ENCODE results near the gene ZMYM1. TPM values are rescaled to one million over a fixed set of nuclear protein-coding genes. Genes with fewer than 3 reads are reported as not detected.
"Not testable (repeated sequence)": the region's sequence is repeated elsewhere in the genome, so short reads cannot be mapped to it uniquely, and the experiment has no call there.

ZMYM1 gene
- total RNA-seq, 4 donors from 2014 or later = 3.7 to 19.7 (median 13.5) TPM

DNA sequence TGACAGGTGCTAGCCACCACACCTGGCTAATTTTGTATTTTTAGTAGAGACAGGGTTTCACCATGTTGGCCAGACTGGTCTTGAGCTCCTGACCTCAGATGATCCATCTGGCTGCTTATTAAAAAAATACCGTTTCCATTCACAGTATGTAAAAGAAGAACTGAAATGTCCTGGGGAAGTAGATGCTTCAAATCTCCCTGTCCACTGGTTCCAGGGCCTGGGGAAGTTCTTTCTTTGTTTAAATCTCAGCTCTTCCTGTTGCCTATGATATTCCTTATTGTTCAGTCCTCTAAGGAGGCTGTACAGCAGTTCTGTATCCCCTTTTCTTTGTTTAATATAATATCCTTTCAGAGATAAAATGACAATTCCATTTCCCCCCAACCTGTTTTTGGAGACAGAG, 47.4 kb downstream of the ZMYM1 start:
- intact Hi-C loops (cut with DNase I; ENCODE audit: low total_unique reads) = no loop called here
- no peak for DNase-seq
- H3K27ac ChIP-seq = no peak overlapping the region
- WGBS, 2 donors (ENCODE audit: low coverage in 1 of 2) = 88% methylated on average over 1 of the region's 1 CpG
- H3K9me3 ChIP-seq = no peaks in the 10 kb centered on the region
- no peaks in the 10 kb centered on the region for H3K36me3 ChIP-seq
- no peaks in the 10 kb centered on the region for H3K27me3 ChIP-seq
- in situ Hi-C loops (cut with MboI; ENCODE audit: low pct_ligation_motif_present in 1 of 4, low pct_unique_long_range_greater_than_20kb in 1 of 4, low sequenced_read_pairs in 3 of 4) = no loop called here
- no peaks in the 10 kb centered on the region for H3K4me1 ChIP-seq
- H3K4me3 ChIP-seq = no peak overlapping the region
- TF ChIP-seq, protein P1, sequence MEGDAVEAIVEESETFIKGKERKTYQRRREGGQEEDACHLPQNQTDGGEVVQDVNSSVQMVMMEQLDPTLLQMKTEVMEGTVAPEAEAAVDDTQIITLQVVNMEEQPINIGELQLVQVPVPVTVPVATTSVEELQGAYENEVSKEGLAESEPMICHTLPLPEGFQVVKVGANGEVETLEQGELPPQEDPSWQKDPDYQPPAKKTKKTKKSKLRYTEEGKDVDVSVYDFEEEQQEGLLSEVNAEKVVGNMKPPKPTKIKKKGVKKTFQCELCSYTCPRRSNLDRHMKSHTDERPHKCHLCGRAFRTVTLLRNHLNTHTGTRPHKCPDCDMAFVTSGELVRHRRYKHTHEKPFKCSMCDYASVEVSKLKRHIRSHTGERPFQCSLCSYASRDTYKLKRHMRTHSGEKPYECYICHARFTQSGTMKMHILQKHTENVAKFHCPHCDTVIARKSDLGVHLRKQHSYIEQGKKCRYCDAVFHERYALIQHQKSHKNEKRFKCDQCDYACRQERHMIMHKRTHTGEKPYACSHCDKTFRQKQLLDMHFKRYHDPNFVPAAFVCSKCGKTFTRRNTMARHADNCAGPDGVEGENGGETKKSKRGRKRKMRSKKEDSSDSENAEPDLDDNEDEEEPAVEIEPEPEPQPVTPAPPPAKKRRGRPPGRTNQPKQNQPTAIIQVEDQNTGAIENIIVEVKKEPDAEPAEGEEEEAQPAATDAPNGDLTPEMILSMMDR (IDR thresholded peaks at IDR 0.05) = no peak
- TF ChIP-seq POLR2A (IDR thresholded peaks at IDR 0.05) = no peak
- no peak for TF ChIP-seq EP300 (IDR thresholded peaks at IDR 0.05; ENCODE audit: low read depth)
- no peak for TF ChIP-seq POLR2AphosphoS5 (IDR thresholded peaks at IDR 0.05)

DNA sequence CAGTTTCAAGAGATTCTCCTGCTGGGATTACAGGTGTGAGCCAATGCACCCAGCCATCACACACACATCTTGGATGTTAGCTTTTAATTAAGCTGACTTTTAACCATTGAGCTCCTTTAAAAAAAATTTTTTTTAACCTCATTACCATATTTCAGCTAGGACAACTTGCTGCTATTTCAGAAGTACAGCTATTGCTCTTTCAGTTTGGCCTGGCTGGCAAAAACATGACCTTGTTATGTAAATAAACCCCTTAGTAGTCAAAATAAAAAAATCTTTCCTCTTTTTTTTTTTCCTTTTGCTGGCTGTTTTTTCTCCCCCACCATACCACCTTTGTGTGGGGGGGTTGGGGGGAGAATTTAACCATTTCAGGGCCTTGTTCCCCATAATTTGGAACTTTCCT, 49.9 kb downstream of the ZMYM1 start:
- no peaks in the 10 kb centered on the region for H3K4me1 ChIP-seq
- in situ Hi-C loops (cut with MboI; ENCODE audit: low pct_ligation_motif_present in 1 of 4, low pct_unique_long_range_greater_than_20kb in 1 of 4, low sequenced_read_pairs in 3 of 4) = no loop called here
- DNase-seq = no peak
- no peak overlapping the region for H3K27ac ChIP-seq
- no peaks in the 10 kb centered on the region for H3K9me3 ChIP-seq
- no peak for TF ChIP-seq POLR2AphosphoS5 (IDR thresholded peaks at IDR 0.05)
- TF ChIP-seq, protein P1 (IDR thresholded peaks at IDR 0.05) = no peak
- no peak for TF ChIP-seq EP300 (IDR thresholded peaks at IDR 0.05; ENCODE audit: low read depth)
- TF ChIP-seq POLR2A (IDR thresholded peaks at IDR 0.05) = no peak
- no peak overlapping the region for H3K4me3 ChIP-seq
- no peaks in the 10 kb centered on the region for H3K36me3 ChIP-seq
- no peaks in the 10 kb centered on the region for H3K27me3 ChIP-seq
- intact Hi-C loops (cut with DNase I; ENCODE audit: low total_unique reads) = no loop called here

DNA sequence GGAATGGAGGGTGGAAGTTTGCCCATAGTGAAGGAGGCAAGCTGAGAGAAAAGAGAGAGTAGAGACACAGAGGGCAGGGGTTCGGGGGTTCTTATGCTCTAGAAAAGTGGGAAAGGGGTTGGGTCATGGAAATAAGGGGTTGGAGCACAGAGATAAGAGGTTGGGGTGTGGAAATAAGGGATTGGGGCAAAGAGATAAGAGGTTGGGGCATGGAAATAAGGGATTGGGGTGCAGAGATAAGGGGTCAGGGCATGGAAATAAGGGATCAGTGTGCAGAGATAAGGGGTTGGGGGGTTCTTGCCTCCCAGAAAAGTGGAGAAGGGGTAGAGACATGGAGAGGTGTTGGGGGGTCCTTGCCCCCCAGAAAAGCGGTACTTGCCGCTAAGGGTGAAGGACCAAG, 57.6 kb downstream of the ZMYM1 start:
- 87 to 90% methylated on average over 3 of the region's 3 CpGs for WGBS, 2 donors (ENCODE audit: low coverage in 1 of 2)
- no peaks in the 10 kb centered on the region for H3K9me3 ChIP-seq
- H3K27me3 ChIP-seq = no peaks in the 10 kb centered on the region
- DNase-seq = no peak
- no peak overlapping the region for H3K4me3 ChIP-seq
- H3K36me3 ChIP-seq = no peaks in the 10 kb centered on the region
- no peaks in the 10 kb centered on the region for H3K4me1 ChIP-seq
- TF ChIP-seq POLR2A (IDR thresholded peaks at IDR 0.05) (no peak), EP300 (IDR thresholded peaks at IDR 0.05; ENCODE audit: low read depth) (no peak), POLR2AphosphoS5 (IDR thresholded peaks at IDR 0.05) (no peak)
- TF ChIP-seq, protein P1 (IDR thresholded peaks at IDR 0.05) = no peak
- intact Hi-C loops (cut with DNase I; ENCODE audit: low total_unique reads) = no loop called here
- in situ Hi-C loops (cut with MboI; ENCODE audit: low pct_ligation_motif_present in 1 of 4, low pct_unique_long_range_greater_than_20kb in 1 of 4, low sequenced_read_pairs in 3 of 4) = no loop called here
- no peak overlapping the region for H3K27ac ChIP-seq

DNA sequence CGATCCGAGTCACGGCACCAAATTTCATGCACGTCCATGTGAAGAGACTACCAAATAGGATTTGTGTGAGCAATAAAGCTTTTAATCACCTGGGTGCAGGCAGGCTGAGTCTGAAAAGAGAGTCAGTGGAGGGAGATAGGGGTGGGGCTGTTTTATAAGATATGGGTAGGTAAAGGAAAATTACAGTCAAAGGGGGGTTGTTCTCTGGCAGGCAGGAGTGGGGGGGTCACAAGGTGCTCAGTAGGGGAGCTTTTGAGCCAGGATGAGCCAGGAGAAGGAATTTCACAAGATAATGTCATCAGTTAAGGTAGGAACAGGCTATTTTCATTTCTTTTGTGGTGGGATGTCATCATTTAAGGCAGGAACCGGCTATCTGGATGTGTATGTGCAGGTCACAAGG, 58.4 kb downstream of the ZMYM1 start:
- H3K9me3 ChIP-seq; H3K36me3 ChIP-seq; H3K27ac ChIP-seq; in situ Hi-C loops (cut with MboI; ENCODE audit: low pct_ligation_motif_present in 1 of 4, low pct_unique_long_range_greater_than_20kb in 1 of 4, low sequenced_read_pairs in 3 of 4); intact Hi-C loops (cut with DNase I; ENCODE audit: low total_unique reads); H3K4me1 ChIP-seq; H3K27me3 ChIP-seq; DNase-seq; H3K4me3 ChIP-seq: not testable (repeated sequence)
- WGBS, 2 donors (ENCODE audit: low coverage in 1 of 2) = 67 to 86% methylated on average over 1 to 5 of the region's 5 CpGs

DNA sequence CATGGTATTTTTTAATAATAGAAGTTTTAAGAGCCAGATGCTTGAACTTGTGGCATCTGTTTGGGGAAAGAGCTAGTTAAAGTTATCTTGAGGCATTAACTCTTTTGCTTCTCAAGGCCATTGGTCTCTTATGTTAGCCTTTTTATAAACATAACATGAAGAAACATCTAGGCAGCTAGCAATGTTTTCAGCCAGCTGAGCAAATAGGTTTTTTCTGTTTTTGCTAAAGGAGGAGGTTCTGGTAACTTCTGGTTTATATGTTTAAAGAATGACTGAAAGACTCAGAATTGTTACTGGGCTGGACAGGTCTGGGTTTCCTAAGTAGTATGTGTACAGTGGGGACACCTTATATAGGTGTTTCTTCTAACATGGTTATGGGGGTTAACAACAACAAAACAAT, 63.1 kb downstream of the ZMYM1 start:
- H3K27me3 ChIP-seq; intact Hi-C loops (cut with DNase I; ENCODE audit: low total_unique reads); in situ Hi-C loops (cut with MboI; ENCODE audit: low pct_ligation_motif_present in 1 of 4, low pct_unique_long_range_greater_than_20kb in 1 of 4, low sequenced_read_pairs in 3 of 4); H3K36me3 ChIP-seq; DNase-seq; H3K9me3 ChIP-seq; H3K27ac ChIP-seq; H3K4me3 ChIP-seq: not testable (repeated sequence)
- H3K4me1 ChIP-seq = peaks cover 0 to 14% (median 1%) of the 10 kb centered on the region in 4 donors

DNA sequence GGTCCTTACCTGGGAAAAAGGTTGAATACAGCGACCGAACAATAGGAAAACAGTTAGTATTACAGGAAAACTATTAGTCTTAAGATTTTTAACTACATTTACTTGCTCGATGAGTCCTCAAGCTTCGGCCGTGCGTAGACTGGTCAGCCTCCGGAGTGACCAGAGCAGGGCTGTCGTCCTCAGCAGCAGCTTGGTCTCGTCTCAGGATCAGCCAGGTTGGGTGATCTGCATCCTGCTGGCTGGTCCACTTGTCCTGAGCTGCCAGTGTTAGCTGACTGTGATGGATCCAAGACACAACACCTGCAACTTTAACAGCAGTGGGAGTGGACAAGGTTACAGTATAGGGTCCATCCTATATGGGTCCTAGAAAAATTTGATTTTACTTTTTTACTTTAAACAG, 63.5 kb downstream of the ZMYM1 start:
- DNase-seq; H3K9me3 ChIP-seq; H3K4me3 ChIP-seq; in situ Hi-C loops (cut with MboI; ENCODE audit: low pct_ligation_motif_present in 1 of 4, low pct_unique_long_range_greater_than_20kb in 1 of 4, low sequenced_read_pairs in 3 of 4); H3K27ac ChIP-seq; H3K27me3 ChIP-seq; H3K36me3 ChIP-seq; intact Hi-C loops (cut with DNase I; ENCODE audit: low total_unique reads): not testable (repeated sequence)
- WGBS, 2 donors (ENCODE audit: low coverage in 1 of 2) = 76 to 90% methylated on average over 9 of the region's 9 CpGs
- peaks cover 0 to 14% (median 1%) of the 10 kb centered on the region in 4 donors for H3K4me1 ChIP-seq

Measured in transverse colon (tissue), 4 donors.